ENCODE data around the gene AFDN. TPM values are rescaled to one million over a fixed set of nuclear protein-coding genes. Genes with fewer than 3 reads are reported as not detected.

The AFDN gene
- total RNA-seq, 1 donor from 2014 or later = 112 TPM

DNA sequence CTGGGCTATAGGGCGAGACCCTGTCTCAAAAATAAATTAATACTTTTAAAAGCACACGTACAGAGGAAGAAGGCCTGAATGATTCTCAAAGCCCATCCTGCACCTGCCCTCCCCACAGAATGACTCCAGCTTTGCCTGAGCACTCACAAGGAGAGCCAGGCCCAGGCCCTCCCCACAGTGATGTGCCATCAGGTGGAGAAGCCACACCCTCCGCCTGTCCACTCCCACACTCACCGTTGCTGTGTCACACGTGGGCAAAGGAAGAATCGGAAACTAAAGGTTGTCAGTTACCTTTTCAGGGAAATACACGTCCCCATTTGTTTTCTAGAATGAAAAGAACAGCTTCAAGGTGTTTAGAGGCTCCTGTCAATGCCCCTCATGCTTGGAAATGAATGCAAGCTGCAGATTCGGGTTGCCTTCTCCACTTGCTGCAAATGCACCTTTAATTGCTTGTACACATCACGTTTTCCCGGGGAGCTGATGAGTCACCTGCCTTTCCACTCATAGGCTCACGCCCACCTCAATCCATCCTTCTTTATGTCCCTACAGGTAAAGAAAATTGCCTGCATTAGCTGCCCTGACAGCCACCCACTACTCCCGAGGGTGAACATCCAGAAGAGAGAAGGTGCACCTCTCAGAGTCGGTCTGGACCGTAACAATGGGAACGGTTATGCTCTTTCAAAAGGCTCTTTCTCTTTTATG, 45.5 kb upstream of the AFDN start:
- Histone ChIP-seq H3K27me3 (ENCODE audit: control insufficient read depth, insufficient read depth, low read length) (no peaks in the 10 kb centered on the region), H3K36me3 (ENCODE audit: control insufficient read depth, insufficient read depth, low read length) (no peaks in the 10 kb centered on the region), H3K4me3 (ENCODE audit: low read depth, low read length) (no peak overlapping the region)
- TF ChIP-seq, protein P1, sequence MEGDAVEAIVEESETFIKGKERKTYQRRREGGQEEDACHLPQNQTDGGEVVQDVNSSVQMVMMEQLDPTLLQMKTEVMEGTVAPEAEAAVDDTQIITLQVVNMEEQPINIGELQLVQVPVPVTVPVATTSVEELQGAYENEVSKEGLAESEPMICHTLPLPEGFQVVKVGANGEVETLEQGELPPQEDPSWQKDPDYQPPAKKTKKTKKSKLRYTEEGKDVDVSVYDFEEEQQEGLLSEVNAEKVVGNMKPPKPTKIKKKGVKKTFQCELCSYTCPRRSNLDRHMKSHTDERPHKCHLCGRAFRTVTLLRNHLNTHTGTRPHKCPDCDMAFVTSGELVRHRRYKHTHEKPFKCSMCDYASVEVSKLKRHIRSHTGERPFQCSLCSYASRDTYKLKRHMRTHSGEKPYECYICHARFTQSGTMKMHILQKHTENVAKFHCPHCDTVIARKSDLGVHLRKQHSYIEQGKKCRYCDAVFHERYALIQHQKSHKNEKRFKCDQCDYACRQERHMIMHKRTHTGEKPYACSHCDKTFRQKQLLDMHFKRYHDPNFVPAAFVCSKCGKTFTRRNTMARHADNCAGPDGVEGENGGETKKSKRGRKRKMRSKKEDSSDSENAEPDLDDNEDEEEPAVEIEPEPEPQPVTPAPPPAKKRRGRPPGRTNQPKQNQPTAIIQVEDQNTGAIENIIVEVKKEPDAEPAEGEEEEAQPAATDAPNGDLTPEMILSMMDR (IDR thresholded peaks at IDR 0.05; ENCODE audit: insufficient read depth, low read length, poor library complexity, severe bottlenecking) = no peak
- no peak for DNase-seq (ENCODE audit: low read depth)

DNA sequence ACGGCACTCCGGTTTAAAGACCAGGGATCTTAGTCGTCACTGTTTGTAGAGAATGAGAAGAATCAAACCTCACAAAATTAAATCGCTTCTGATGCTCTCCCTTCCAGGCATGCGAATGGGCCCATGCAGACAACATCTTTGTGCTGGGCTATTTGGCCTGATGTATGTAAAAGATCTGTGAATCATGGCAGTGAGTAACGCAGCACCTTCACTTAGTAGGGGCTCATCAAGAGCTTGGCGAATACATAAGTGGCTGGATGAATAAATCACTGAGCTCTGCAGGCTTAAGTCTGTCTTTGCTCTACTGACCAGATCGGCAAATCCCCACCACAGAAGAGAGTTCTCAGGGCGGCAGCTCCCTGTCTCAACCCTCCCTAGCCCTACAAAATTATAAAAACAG, 44.8 kb upstream of the AFDN start:
- no peak overlapping the region for H3K4me3 ChIP-seq (ENCODE audit: low read depth, low read length)
- DNase-seq (ENCODE audit: low read depth) = no peak
- no peaks in the 10 kb centered on the region for H3K36me3 ChIP-seq (ENCODE audit: control insufficient read depth, insufficient read depth, low read length)
- no peaks in the 10 kb centered on the region for H3K27me3 ChIP-seq (ENCODE audit: control insufficient read depth, insufficient read depth, low read length)
- TF ChIP-seq, protein P1 (IDR thresholded peaks at IDR 0.05; ENCODE audit: insufficient read depth, low read length, poor library complexity, severe bottlenecking) = no peak

DNA sequence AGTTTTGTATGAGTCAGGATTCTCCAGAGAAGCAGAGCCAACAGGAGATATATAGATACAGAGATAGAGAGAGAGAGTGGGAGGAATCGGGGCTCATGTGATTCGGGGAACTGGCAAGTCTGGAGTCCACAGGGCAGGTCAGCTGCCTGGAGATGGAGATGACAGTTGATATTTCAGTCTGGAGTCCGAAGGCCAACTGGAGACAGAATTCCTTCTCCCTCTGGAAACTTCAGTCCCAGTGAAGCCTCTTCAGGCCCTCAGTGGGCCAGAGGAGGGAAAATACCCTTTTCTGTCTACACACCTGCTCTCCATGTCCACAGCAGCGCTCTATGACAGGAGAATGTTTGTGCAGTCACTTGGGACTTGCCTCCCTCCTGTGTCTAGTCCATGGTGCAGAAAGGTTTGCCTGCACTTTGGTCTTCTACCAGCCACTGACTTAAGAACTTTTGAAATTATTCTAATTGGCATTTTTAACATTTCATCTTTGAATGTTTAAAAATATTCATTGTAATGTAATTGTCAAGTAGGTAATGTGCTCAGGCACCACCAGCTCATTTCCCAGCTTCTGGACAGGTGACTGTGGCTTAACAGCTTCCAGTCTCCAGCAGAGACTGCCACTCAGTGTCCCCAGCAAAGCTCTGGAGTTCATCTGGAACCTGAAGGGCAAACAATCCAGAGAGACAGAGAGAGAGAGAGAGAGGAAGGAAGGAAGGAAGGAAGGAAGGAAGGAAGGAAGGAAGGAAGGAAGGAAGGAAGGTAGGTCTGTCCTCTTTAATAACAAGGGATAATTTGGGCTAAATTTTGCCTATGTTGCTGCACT, 43.8 kb upstream of the AFDN start:
- Histone ChIP-seq H3K27me3 (ENCODE audit: control insufficient read depth, insufficient read depth, low read length) (no peaks in the 10 kb centered on the region), H3K4me3 (ENCODE audit: low read depth, low read length) (no peak overlapping the region), H3K36me3 (ENCODE audit: control insufficient read depth, insufficient read depth, low read length) (no peaks in the 10 kb centered on the region)
- DNase-seq (ENCODE audit: low read depth) = no peak
- TF ChIP-seq, protein P1 (IDR thresholded peaks at IDR 0.05; ENCODE audit: insufficient read depth, low read length, poor library complexity, severe bottlenecking) = no peak

DNA sequence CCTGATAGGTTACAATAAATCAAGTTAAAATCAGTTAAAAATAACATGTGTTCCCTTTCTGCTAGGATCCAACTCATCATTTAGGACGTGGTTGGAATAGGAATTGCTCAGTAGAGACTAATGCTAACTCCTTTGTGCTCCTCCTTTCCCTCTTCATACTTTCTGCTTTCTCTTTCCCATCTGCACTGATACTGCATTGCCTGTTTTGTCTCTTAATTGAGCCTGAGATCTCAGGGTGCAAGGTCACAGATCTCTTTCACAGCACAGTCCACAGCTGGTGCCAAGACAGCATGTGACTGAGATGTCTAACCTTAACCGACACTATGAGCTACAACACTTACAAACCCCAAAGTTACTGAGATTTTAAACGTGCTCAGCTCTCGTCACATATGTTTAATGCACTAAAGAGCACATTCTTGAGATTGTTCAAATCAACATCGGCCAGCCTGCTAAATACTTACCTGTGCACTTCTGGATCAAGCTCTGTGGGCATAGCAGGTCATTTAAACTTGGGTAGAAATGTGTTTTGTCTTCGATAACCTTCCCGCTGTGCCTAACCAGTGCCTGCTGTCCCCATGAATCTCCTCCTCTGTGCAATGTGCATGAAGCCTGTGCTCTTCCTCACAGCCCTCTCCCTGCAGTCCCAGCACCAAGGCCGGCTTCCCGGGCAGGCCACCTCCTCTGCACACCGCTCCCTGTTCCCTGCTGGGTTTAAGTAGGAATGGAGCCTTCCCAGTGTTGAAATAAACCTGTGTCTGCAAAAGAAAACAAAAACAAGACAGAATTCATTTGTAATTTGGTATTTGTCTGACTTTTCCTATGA, 39.6 kb upstream of the AFDN start:
- no peaks in the 10 kb centered on the region for H3K36me3 ChIP-seq (ENCODE audit: control insufficient read depth, insufficient read depth, low read length)
- H3K27me3 ChIP-seq (ENCODE audit: control insufficient read depth, insufficient read depth, low read length) = no peaks in the 10 kb centered on the region
- TF ChIP-seq, protein P1 (IDR thresholded peaks at IDR 0.05; ENCODE audit: insufficient read depth, low read length, poor library complexity, severe bottlenecking) = no peak
- DNase-seq (ENCODE audit: low read depth) = no peak
- H3K4me3 ChIP-seq (ENCODE audit: low read depth, low read length) = no peak overlapping the region

DNA sequence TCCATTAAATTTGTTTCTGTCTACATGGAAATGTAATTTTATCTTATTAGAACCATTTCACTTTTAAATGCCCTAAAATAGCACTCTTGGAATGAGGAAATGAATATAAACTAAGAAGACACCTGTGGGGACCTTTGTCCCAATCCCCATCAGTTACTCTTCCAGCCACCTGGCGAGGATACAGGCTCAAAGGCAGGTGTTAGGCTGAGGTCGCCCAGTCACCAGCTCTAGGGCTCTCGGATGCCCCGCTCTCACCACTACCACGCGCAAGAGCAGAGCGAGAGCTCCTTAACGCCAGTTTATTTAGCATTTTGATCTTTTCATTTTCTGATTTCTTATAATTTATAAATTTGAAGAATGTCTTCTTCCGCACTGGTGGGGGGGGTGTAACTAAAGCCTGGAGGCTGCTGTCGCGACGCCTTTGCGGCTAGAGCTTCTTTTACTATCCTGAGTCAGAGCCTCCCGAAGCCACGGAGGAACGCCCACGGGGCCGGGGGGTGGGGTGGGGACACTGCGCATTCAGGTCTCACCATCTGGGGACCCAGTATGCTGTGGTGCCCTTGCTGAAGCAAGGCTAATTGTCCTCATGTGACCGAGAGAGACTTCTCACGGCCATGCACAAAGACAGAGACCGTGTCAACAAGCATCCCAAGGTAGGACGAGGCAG, 38.7 kb upstream of the AFDN start:
- no peak for DNase-seq (ENCODE audit: low read depth)
- TF ChIP-seq, protein P1 (IDR thresholded peaks at IDR 0.05; ENCODE audit: insufficient read depth, low read length, poor library complexity, severe bottlenecking) = no peak
- Histone ChIP-seq H3K4me3 (ENCODE audit: low read depth, low read length) (no peak overlapping the region), H3K27me3 (ENCODE audit: control insufficient read depth, insufficient read depth, low read length) (no peaks in the 10 kb centered on the region), H3K36me3 (ENCODE audit: control insufficient read depth, insufficient read depth, low read length) (no peaks in the 10 kb centered on the region)
